Embryonic facial prominence (tissue), 1 donor: ENCODE data around the gene USP24.
A peak's percentile ranks its signal among the peaks of the same experiment; 100 is the strongest.

Experiments
- DNase-seq: peaks from one replicate; pipeline ENCODE4 v3.0.0-alpha.2; 2016; ENCODE audit errors: extremely low spot score

USP24 gene

DNA sequence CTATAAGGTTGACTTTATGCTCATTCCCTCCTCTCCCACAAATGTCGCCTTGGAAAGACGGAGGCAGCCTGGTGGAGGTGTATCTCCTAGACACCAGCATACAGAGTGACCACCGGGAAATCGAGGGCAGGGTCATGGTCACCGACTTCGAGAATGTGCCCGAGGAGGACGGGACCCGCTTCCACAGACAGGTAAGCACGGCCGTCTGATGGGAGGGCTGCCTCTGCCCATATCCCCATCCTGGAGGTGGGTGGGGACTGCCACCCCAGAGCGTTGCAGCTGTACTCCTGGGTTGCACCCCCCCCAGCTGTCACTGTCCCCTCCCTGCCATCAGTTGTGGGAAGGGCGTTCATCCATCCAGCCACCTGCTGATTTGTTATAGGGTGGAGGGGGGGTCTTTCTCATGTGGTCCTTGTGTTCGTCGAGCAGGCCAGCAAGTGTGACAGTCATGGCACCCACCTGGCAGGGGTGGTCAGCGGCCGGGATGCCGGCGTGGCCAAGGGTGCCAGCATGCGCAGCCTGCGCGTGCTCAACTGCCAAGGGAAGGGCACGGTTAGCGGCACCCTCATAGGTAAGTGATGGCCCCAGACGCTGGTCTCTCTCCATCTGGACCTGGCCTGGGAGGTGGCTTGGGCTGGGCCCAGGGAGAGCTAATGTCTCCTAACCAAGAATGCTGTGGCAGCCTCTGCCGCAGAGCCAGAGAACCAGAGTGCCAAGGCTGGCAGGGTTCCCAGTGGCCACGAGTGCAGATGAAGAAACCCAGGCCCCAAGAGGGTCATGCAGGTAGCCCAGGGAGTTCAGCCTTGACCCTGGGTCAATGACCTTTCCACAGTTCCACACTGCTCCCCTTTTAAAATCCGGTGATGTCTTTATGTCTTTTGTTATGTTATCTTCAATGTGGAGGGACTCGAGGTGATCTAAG is 162.7 kb downstream of the USP24 start:
- no peak for DNase-seq

DNA sequence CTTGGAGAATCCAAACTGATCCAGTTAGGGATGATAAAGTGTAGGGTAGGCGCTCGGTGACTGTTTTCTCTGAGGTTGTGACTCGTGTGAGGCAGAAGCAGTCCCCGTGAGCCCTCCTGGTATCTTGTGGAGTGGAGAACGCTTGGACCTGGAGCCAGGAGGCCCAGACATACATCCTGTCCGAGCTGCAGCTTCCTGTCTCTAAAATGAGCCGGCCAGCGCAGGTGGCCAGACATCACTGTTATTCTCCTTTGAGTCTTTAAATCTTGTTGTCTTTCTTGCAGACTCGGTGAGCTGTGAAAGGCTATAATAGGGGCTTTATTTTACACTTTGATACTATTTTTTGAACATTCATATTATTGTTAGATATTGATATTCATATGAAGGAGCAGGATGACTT is 163.5 kb downstream of the USP24 start:
- DNase-seq: no peak

GRCh38 chr1:55051169-55051568 is 164.0 kb downstream of the USP24 start:
- no peak for DNase-seq

GRCh38 chr1:55050283-55050682 is 164.9 kb downstream of the USP24 start:
- no peak for DNase-seq

DNA sequence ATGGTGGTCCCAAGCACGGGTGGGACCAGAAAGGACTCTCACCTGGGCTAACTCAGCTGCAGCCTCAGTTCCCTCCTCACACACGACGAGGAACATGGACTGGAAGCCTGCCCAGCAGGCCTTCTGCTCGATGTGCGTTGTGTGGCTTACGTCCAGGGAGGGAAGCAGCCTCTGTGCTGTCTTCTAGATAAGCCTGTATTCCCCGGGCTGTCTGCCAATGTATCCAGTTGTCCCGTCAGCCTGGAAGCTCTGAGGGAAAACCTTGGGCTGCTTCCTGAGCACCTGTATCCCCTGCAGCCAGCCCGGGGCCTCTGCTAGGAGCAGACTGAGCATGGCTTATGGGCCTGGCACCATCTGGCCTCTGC is 165.3 kb downstream of the USP24 start:
- no peak for DNase-seq

- DNase-seq: no peak
Measured at GRCh38 chr1:55049271-55049913, 165.8 kb downstream of the USP24 start.

- no peak for DNase-seq
Measured at GRCh38 chr1:55048453-55049270, 166.5 kb downstream of the USP24 start.

DNA sequence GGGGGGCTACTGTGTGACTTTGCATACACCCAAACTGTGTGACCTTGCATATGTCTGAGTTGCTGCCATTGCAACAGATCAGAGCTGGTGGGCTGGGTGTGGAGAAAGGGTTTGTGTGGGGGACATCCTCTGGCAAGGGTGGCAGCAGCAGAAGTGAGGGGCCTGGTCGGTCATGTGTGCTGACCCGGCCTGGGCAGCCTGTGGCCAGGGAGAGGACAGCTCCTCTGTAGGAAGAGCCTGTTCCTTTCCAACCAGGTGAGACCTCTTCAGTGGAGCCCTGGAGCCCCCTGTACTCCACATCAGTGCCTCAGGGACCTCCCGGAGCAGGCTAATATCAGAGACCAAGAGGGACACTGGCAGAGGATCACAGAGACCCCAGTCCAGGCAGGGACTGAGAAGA is 167.6 kb downstream of the USP24 start:
- no peak for DNase-seq

DNA sequence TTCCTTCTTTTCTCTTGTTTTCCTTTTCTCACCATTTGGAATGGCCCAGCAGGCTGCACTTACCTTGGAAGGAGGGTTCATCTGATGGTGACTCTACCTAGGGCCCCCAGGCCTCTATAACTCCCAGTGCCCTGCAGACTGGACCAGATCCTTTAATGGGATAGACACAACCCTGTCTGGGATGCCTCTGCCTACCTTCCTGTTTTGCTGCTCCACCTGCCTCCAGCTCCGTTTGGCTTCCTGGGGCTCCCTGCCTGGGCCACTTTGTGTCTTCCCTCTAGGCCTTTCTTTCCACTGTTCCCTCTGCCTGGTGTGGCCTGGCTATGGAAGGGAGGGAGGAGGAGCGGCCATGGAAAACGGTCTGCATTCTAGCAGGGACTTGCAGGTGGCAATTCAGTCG is 168.3 kb downstream of the USP24 start:
- DNase-seq: no peak

GRCh38 chr1:55045430-55045829 is 169.7 kb downstream of the USP24 start:
- no peak for DNase-seq

GRCh38 chr1:55044617-55045397 is 170.4 kb downstream of the USP24 start:
- DNase-seq: no peak

DNA sequence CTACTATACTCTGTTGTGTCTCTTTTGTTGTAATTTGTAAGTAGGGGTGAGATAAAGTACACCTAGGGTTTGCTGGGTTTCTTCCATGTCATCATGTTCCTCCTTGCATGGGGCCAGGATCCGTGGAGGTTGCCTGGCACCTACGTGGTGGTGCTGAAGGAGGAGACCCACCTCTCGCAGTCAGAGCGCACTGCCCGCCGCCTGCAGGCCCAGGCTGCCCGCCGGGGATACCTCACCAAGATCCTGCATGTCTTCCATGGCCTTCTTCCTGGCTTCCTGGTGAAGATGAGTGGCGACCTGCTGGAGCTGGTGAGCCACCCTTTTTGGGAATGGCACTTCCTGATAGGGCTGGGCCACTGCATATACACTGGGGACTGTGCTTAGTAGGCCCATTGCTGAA is 171.4 kb downstream of the USP24 start:
- no peak for DNase-seq

DNA sequence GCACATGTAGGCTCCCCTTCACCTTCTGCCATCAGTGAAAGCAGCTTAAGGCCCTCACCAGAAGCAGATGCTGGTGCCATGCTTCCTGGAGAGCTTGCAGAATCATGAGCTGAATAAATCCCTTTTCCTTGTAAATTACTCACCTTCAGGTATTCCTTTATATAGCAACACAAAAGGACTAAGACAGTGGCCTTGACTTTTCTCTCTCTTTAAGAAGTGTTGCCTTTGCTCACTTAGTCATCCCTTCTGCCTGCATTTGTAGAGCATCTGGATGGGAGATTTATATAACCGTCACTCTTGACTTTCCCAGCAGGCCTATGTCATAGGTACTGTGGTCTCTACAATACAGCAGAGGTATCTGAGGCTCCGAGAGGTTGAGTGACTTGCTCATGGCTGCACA is 172.2 kb downstream of the USP24 start:
- no peak for DNase-seq

DNA sequence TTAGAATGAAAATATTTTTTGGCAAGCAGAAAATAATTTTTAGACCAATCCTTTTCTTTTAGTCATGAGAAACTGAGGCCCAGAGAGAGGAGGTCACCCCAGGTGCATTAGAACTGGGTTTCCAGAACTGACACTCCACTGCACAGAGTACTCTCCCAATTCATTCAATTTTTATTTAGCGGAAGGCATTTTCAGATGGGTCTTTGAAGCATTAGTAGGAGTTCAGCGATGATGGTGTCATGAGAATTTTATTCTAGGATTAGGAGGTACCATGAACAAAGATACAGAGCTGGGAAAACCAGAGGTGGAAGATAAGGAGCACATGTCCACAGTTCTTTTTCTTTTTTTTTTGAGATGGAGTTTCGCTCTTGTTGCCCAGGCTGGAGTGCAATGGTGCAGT is 173.6 kb downstream of the USP24 start:
- DNase-seq: no peak

GRCh38 chr1:55040933-55041494 is 174.2 kb downstream of the USP24 start:
- DNase-seq: no peak

DNA sequence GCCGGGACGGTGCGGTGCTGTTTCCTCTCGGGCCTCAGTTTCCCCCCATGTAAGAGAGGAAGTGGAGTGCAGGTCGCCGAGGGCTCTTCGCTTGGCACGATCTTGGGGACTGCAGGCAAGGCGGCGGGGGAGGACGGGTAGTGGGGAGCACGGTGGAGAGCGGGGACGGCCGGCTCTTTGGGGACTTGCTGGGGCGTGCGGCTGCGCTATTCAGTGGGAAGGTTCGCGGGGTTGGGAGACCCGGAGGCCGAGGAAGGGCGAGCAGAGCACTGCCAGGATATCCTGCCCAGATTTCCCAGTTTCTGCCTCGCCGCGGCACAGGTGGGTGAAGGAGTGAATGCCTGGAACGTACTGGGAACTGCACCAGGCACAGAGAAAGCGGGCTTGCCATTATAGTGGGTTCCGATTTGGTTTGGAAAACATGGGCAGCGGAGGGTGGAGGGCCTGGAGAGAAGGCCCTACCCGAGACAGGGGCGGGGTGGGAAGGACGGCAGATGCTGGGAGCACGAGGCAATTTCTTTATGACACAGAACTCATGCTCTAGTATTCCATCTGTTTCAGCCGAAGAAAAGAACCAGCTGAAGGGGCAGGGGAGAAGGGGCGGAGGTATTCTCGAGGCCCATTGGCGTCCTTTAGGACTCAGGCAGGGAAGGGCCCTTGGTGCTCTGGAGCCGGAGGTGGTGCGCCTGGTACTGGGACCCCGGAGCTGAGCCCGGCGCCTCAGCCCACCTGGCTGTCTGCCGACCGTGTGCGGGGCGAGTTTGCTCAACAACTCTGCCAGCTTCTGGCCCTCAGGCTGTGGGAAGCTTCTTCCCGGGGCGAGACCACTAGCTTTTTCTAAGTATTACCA is 174.9 kb downstream of the USP24 start:
- DNase-seq: no peak

GRCh38 chr1:55039342-55040082 is 175.7 kb downstream of the USP24 start, which contains the start of gene PCSK9:
Gene PCSK9, plus strand, starts transcription at chr1:55039548. Its CDS starts 290 bp downstream, at chr1:55039838.
- peak; percentile 31 for DNase-seq

DNA sequence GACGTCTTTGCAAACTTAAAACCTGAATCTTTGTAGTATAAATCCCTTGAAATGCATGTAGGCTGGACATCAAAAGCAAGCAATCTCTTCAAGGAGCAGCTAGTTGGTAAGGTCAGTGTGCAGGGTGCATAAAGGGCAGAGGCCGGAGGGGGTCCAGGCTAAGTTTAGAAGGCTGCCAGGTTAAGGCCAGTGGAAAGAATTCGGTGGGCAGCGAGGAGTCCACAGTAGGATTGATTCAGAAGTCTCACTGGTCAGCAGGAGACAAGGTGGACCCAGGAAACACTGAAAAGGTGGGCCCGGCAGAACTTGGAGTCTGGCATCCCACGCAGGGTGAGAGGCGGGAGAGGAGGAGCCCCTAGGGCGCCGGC is 176.2 kb downstream of the USP24 start:
- no peak for DNase-seq

DNA sequence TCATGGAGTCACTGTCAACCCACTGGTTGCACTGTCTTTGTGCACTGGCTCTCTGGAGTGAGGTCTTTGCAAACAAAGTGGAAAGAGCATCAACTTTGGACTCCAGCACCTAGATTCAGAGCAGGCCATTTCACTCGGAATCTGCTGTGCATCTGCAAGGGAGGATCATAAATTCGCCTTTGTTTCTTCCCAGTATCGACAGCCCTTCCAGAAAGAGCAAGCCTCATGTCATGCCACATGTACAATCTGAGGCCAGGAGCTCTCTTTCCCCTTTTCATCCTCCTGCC is 176.7 kb downstream of the USP24 start:
- no peak for DNase-seq
